Mucosa of rectum (tissue), 2 donors: ENCODE results near the gene PARG.
"Not testable (repeated sequence)": the region's sequence is repeated elsewhere in the genome, so short reads cannot be mapped to it uniquely, and the experiment has no call there.

Source experiments
- H3K27ac ChIP-seq, 2 donors: one replicate each; pipeline ENCODE4 v1.7.0; 2013; ENCODE audit warnings: inconsistent platforms in 2 of 2, low read depth in 2 of 2, low read length in 2 of 2
- H3K27me3 ChIP-seq, 2 donors: one replicate each; pipeline ENCODE4 v1.7.0; 2013; ENCODE audit warnings: low read length in 2 of 2; ENCODE audit not compliant: control insufficient read depth in 2 of 2, insufficient read depth in 2 of 2
- H3K36me3 ChIP-seq, 2 donors: one replicate each; pipeline ENCODE4 v1.7.0; 2013; ENCODE audit warnings: low read length in 2 of 2; ENCODE audit not compliant: control insufficient read depth in 2 of 2, insufficient read depth in 2 of 2
- H3K4me1 ChIP-seq, 2 donors: one replicate each; pipeline ENCODE4 v1.7.0; 2013; ENCODE audit warnings: low read length in 2 of 2, mild to moderate bottlenecking in 1 of 2; ENCODE audit not compliant: control insufficient read depth in 2 of 2, insufficient read depth in 2 of 2
- H3K4me3 ChIP-seq, 2 donors: one replicate each; pipeline ENCODE4 v1.7.0; 2013; ENCODE audit warnings: low read length in 2 of 2
- H3K9ac ChIP-seq, 2 donors: one replicate each; pipeline ENCODE4 v1.7.0; 2013; ENCODE audit warnings: low read length in 2 of 2, low read depth in 1 of 2, mild to moderate bottlenecking in 1 of 2
- H3K9me3 ChIP-seq, 2 donors: one replicate each; pipeline ENCODE4 v1.7.0; 2013; ENCODE audit warnings: low read length in 2 of 2; ENCODE audit not compliant: control insufficient read depth in 2 of 2
- donor health status: healthy.
- donor health status: Normal muscosa, but diverticular disease.

Gene PARG

DNA sequence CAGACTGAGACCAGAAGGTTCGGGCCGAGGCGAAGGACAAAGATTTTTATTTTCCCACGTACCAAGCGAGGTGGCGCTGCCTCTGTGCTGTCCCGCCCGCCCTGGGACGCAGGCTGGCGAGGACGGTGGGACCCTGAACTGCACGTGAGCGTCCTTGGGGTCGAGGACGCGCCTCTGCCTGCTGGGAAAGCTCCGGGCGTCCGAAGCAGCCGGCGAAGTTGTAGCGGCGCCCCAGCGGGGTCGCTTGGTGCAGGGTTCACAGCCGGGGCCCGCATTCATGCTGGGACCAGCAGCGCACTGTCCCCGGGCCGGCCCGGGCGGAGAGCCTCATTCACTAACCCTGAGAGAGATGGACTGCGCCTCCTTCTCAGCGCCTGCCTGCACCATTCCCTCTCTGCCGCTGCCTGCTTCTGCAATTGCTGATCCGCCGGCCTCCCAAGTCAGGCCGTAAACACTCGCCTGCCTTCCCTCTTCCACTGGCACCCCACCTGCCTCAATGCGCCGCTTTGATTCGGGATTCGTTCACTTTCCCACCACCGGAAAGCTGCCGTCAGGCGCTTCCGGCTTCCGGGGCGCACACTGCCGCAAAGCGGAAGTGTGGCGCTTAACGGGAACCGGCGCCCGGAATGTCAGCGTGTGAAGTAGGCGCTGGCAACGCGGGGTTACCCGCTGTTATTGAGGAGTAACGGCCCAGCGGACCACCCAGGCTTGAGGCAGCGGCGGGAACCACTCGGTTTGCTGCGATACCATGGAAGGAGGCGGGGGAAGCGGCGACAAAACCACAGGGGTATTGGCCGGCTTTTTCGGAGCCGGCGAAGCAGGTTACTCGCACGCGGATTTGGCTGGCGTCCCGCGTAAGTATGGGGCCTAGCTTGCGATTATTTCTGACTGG, at the start of gene PARG, which contains the start of gene TIMM23B:
Gene PARG (minus strand): TSS at position 581 of the 892 bp plus-strand sequence. CDS start 302 bp downstream, at position 279.
Gene TIMM23B (plus strand): TSS at position 607 of the 892 bp plus-strand sequence. CDS start 142 bp downstream, at position 749.
- not testable (repeated sequence) for H3K9me3 ChIP-seq, H3K27me3 ChIP-seq, H3K36me3 ChIP-seq, H3K4me1 ChIP-seq
- H3K27ac ChIP-seq = peak within 1 kb of the TSS; percentile 42 to 43
- peak within 1 kb of the TSS; percentile 80 to 88 for H3K4me3 ChIP-seq
- peak within 1 kb of the TSS; percentile 68 to 69 for H3K9ac ChIP-seq

DNA sequence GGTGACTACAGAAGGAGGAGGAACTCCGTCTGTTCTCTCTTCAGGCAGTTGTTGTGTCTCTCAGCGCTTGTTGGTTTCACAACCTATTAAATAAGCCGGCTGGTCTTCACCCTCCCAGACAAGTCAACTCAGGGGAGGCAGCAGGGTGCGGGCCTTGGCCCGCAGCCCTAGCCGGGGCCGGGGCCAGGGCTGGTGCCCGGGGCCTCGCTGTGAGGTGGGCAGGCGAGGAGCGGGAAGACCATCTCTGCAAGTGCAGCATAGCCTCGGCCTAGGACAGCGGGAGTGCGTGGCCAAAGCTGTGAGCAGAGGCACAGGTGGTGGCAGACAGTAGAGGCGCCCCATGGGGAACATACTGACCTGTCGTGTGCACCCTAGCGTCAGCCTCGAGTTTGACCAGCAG, 46.5 kb upstream of the PARG start, which contains the start of gene AGAP6:
Gene AGAP6 (plus strand): TSS at position 31 of the 400 bp plus-strand sequence. CDS start 310 bp downstream, at position 341.
- H3K4me3 ChIP-seq, H3K9me3 ChIP-seq, H3K4me1 ChIP-seq, H3K9ac ChIP-seq, H3K27me3 ChIP-seq, H3K27ac ChIP-seq, H3K36me3 ChIP-seq: not testable (repeated sequence)

DNA sequence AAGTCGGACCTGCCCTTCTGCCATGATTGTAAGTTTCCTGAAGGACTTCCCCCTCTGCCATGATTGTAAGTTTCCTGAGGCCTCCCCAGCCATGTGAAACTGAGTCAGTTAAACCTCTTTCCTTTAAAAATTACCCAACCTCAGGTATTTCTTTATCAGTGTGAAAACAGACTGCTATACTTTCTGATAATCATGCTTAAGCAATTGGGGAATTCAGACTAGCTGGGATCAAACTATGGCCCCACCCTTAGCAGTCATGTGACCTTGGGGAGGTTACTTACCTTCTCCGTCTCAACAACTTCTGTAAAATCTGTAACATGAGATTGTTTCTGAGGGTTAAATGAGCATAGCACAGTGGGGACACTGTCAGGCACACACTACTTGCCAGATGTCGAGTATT, 45.4 kb upstream of the PARG start:
- not testable (repeated sequence) for H3K4me1 ChIP-seq, H3K4me3 ChIP-seq, H3K9ac ChIP-seq, H3K36me3 ChIP-seq, H3K9me3 ChIP-seq, H3K27me3 ChIP-seq, H3K27ac ChIP-seq

DNA sequence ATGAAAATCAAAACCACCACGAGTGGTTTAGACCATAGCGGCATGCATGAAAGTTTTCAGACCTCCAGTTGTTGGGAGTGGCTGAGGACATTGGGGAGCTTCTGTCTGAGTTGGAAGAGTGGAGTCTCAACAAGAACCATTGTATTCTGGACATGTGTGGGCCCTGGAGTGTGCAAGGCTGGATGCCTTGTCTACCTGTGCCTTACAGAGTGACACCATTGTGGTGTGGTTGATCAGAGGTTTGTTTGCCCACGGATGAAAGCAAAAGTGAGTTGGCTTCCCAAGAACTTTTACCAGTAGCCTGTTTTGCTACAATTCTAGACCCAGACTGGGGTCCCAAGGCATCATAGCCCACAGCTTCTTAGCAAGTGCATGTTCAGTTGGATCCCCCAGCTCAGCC, 35.9 kb upstream of the PARG start:
- not testable (repeated sequence) for H3K27ac ChIP-seq, H3K9ac ChIP-seq, H3K36me3 ChIP-seq, H3K9me3 ChIP-seq, H3K27me3 ChIP-seq, H3K4me3 ChIP-seq, H3K4me1 ChIP-seq

DNA sequence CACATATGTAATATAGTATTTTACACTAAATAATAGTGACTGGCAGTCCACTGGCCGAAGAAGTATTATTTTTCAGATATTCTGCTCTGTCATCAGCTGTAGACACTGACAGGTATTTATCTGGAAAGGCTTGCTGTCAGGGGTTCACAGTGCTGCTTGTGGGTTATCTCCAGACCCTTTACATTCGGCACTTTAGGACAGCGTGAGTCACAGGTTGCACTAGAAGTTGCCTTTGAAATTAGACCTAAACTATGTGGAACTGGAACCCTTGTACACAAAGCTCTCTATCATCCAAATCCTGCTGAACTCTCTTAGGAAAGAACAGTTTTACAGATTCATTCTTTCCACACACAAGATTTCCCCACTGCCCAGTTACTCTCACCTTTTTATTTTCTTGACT, 30.3 kb upstream of the PARG start:
- not testable (repeated sequence) for H3K9me3 ChIP-seq, H3K36me3 ChIP-seq

DNA sequence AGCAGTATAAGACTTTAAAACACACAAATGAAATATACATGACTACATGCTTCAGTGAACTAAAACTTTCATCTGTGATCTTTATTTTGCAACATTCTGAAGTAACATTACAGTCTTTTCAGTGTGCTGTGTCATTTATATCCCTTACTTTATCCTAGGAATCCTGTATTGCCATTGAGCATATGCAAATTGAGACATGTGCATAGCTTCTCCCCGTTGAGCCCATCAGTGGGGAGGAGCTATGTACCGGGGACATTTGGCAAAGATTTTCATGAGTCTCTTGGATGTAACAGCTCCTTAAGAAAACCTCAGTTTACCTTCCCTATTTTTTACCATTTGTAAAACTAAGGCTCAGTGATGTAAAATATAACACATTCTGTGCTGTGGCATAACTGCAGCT, 29.6 kb upstream of the PARG start:
- H3K4me3 ChIP-seq, H3K4me1 ChIP-seq, H3K36me3 ChIP-seq, H3K9me3 ChIP-seq, H3K9ac ChIP-seq, H3K27ac ChIP-seq, H3K27me3 ChIP-seq: not testable (repeated sequence)

More for the DNA sequence above, 30.3 kb upstream of the PARG start:
- H3K4me3 ChIP-seq, H3K27ac ChIP-seq, H3K9ac ChIP-seq, H3K4me1 ChIP-seq, H3K27me3 ChIP-seq: not testable (repeated sequence)

DNA sequence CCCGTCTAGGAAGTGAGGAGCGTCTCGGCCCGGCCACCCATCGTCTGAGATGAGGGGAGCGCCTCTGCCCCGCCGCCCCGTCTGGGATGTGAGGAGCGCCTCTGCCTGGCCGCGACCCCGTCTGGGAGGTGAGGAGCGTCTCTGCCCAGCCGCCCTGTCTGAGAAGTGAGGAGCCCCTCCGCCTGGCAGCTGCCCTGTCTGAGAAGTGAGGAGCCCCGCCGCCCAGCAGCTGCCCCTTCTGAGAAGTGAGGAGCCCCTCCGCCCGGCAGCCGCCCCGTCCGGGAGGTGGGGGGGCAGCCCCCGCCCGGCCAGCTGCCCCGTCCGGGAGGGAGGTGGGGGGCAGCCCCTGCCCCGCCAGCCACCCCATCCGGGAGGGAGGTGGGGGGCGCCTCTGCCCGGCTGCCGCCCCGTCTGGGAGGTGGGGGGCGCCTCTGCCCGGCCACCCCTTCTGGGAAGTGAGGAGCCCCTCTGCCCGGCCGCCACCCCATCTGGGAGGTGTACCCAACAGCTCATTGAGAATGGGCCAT, 28.6 kb upstream of the PARG start:
- not testable (repeated sequence) for H3K27me3 ChIP-seq, H3K9ac ChIP-seq, H3K27ac ChIP-seq, H3K4me3 ChIP-seq, H3K9me3 ChIP-seq, H3K4me1 ChIP-seq, H3K36me3 ChIP-seq

DNA sequence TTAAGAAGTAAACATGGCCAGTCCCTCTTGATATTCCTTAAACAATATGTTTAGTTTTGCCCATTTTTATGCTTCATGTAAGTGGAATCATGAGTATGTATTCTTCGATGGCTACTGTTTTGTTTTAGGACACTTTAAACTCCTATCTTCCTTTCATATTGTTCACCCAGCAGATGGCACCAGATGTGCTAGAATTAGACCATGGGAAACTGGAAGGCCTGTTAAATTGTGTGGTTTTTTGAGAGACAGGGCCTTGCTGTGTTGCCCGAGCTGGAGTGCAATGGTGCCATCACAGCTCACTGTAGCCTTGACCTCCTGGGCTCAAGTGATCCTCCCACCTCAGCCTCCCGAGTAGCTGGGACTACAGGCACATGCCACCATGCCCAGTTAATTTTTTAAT, 11.3 kb upstream of the PARG start:
- H3K36me3 ChIP-seq, H3K27ac ChIP-seq, H3K9ac ChIP-seq, H3K4me1 ChIP-seq, H3K9me3 ChIP-seq, H3K27me3 ChIP-seq, H3K4me3 ChIP-seq: not testable (repeated sequence)

DNA sequence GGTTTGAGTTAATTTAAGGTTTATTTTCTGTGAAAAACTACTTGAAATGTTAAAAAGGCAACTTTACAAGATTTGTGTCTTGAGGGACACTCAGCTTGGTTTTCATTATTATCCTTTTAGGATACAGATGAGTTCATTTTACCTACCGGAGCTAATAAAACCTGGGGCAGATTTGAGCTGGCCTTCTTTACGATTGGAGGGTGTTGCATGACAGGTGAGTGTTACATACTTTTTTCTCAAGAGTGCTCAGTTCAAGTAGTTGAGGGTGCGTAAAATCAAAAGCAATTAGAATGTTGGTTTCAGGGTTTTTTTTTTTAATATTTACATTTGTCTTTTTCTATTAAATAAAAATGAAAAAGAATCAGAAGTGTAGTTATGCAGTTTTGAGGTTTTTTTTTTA, 10.2 kb upstream of the PARG start:
- not testable (repeated sequence) for H3K36me3 ChIP-seq

DNA sequence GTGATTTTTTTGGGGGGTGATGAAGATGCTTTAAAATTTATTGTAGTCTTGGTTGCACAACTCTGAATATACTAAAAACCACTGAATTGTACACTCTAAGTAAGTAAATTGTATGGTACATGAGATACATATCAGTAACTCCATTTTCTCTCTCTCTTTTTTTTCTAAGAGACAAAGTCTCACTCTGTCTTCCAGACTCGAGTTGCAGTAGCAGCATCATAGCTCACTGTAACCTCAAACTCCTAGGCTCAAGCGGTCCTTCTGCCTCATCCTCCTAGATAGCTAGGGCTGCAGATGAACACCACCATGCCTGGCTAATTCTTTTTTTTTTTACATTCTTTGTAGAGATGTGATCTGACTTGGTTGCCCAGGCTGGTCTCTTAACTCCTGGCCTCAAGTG, 6.9 kb upstream of the PARG start:
- not testable (repeated sequence) for H3K36me3 ChIP-seq, H3K27me3 ChIP-seq, H3K4me1 ChIP-seq, H3K9me3 ChIP-seq, H3K4me3 ChIP-seq, H3K9ac ChIP-seq, H3K27ac ChIP-seq

More for the DNA sequence above, 10.2 kb upstream of the PARG start:
- H3K27ac ChIP-seq, H3K9ac ChIP-seq, H3K4me1 ChIP-seq, H3K27me3 ChIP-seq, H3K9me3 ChIP-seq, H3K4me3 ChIP-seq: not testable (repeated sequence)
